GM18502 (cell line): Measurements from ENCODE around the gene NUDT4B.
"Not testable (repeated sequence)": the region's sequence is repeated elsewhere in the genome, so short reads cannot be mapped to it uniquely, and the experiment has no call there.

Experiments
- ATAC-seq: cut with Tn5 transposase; IDR thresholded peaks from one replicate; pipeline ENCODE4 v1.9.1; 2021; ENCODE audit warnings: mild to moderate bottlenecking; ENCODE audit not compliant: unreplicated experiment, poor library complexity

The NUDT4B gene

DNA sequence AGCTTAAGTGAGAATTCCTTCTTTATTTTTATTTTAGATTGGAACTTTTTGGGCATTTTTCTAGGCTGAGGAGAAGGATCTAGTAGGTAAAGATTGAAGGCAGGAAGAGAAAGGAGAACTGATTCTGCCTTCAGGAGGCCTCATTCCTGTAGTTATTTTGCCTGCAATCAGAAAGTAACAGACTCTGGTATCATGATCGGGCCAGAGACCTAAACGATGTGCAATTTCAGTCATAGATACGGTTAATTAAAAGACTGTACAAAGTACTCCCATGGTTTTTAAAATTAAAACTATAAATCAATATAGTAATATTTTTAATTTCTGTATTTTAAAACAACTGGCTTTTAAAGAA lies 14.3 kb upstream of the NUDT4B start:
- peak; percentile 54 for ATAC-seq

DNA sequence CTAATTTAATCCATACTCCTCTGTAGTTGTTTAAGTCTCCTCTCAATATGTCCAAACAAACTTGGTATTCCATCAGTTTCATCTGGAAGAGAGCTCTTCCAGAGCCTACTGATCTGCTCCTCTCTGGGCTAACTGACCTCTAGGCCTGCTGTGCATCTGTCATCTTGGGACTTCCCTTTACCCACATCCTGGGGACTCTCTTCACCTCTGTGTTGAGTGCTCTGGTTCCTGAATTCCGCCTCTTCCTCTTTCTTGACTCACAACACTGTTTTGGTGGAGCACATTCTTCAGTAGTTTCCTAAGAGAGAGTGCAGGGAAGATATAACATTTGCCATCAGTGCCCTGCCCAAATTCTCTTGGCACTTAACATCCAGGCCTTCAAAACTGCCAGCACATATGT lies 13.0 kb upstream of the NUDT4B start:
- ATAC-seq = peak; percentile 53

DNA sequence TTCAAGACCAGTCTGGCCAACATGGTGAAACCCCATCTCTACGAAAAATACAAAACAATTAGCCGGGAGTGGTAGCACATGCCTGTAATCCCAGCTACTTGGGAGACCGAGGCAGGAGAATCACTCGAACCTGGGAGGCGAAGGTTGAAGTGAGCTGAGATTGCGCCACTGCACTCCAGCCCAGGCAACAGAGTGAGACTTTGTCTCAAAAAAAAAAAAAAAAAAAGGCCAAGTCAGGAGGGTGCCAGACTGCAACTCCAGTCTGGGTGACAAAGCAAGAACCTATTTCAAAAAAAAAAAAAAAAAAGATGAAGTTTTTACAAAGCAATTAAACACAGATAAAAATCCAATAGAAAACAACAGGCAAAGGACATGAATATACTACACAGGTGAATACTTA lies 9.9 kb upstream of the NUDT4B start:
- ATAC-seq = not testable (repeated sequence)

DNA sequence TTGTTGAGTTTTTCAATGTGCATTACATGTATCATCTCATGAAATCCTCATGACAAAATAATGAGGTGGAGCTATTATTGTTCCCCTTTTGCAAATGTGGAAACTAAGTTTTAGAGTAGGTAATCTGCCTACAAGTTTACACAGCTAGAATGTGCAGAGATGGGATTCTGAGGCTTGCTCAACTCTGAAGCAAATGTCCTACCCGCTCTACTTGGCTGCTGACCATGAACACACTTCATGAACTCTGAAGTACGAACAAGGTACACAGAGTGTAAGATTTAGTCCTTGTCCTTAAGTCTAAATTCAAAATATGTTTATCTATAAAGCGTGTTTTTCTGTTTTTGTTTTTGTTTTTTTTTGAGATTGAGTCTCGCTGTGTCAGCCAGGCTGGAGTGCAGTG lies 5.4 kb upstream of the NUDT4B start:
- not testable (repeated sequence) for ATAC-seq

DNA sequence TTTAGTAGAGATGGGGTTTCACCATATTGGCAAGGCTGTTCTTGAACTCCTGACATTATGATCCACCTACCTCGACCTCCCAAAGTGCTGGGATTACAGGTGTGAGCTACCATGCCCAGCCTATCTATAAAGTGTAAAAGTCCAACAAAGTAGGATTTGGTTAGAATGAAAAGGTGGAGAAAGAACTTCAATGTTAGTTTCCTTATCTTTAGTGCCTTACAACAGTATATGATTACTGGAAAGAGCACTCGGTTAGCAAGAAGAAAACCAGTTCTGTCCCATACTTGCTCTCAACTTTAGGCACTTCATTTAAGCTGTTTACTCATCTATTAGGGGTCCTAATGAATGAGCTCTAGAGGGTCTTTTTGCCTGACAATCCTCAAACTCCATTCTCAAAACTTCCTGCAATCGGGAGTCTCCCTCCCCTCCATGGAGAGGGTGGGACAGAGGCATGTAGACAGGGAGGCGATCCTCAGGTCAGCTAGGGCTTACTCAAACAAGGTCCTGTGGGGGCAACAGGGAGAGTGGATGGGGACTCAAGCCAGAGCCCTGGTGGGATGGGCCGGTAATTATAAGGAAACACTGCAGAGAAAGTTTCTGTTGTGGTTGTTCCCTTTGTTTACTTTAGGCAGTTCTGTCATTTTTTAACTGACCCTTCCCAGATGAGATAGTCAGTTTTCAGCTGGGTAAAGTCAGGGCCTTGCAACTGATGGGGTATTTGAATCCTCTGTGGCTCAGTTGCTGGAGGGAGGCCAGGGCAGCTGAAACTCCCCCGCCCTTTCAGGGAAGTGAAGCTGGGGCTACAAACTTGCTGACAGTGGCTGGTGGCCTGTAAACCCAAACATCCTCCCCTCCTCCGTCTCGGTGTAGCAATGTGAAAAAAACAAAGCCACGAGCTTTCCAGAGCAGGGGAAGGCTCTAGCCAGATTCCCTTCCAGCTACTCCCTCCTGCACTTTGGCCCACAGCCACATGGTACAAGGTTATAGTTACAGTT lies 4.6 kb upstream of the NUDT4B start:
- ATAC-seq = peak; percentile 70

DNA sequence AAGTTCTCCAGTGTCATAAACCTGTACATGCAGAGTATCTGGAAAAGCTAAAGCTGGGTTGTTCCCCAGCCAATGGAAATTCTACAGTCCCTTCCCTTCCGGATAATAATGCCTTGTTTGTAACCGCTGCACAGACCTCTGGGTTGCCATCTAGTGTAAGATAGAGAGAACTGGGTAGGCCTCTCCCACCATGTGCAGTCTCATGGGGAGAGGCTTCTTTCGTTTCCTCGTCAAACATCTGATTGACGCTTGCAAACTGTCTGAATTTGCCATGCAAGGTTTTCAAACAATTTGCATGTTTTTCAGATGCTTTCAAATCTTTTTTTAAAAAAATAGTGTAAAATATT lies 734 bp downstream of the NUDT4B start:
- ATAC-seq = peak; percentile 87

DNA sequence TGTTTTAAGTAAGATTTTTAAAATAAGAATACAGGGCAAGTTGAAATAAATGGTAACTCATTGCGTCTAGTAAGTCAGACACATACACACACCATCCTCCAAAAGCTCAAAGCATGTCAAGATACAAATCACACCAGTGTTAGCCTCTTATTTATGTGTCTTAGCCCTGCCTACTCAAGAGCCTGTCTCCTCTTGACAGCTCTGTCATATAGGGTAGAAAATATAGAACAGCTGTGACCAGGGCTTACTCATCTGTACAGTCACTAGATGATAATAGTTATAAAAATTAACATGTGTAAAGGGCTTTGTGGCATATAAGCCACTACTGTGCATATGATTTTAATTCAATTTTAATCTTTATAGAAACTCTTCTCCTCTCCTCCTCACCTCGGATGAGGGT lies 7.7 kb downstream of the NUDT4B start:
- ATAC-seq = not testable (repeated sequence)

DNA sequence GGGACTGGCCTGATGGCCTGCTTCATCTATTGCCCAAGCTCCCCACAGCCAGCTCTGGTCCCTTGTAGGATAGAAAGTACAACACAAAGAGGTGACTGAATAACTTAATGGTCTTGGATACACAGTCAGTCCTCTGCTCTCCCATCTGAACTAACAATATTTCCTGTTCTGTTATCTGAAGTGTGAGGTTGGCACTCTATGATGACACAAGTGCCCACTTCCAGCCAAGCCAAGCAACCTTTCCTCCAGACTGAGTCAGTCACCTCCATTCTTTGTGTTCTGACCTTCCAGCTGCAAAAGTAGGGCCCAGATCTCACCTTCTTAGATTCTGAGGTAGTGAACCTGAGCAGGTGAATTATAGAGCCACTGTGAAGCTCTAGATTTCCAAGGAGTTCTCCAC lies 8.9 kb downstream of the NUDT4B start:
- not testable (repeated sequence) for ATAC-seq

DNA sequence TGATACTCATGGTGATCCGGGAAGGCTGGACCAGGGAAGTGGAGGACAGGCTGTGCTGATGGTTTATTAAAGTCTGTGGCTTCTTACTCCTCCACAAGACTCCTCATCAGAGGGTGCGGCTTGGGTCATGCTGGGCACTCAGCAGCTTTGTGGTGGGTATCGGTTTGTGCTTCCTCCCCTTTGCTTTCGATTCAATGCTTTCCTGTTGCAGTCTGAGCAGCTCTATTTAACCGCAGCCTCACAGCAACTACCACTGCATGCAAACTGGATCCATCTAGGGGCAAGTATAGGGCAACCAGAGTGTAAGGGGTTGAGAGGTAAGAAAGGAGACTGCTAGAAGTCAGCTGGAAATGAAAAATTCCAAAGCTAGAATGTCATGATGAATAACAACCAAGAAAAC lies 9.8 kb downstream of the NUDT4B start:
- ATAC-seq = peak; percentile 98

DNA sequence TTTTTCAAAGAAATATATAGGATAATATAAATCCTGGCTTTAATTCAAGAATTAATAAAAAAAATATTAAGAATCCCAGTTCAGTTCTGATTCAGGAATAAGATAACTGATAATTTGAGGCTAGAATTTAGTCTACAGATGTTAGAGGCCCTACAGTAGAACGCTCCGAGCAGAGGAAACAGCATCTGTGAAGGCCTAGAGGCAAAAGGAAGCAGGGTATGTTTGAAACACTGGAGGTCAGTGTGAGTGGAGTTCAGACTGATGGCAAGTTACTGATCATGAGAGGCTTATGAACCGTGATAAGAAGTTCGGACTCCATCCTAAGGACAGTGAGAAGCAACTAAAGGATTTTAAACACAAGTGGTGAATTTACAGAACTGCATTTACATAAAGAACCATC lies 10.4 kb downstream of the NUDT4B start:
- not testable (repeated sequence) for ATAC-seq

DNA sequence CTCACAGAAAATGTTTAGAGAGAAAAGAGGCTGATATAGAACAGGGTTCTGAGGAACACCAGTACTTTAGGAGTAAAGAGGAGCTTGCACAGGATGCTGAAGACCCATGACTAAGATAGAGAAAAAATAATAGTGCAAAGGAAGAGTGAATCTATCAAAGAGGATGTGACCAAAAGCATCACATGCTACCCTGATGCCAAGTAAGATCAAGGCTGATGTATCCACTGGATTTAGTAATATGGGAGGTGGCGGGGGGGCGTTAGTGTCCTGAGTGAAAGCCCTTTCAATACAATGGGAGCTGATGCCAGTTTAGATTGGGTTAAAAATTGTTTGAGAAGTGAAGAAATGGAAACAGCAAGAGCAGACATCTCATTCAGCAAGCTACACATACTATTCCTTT lies 11.2 kb downstream of the NUDT4B start:
- not testable (repeated sequence) for ATAC-seq

DNA sequence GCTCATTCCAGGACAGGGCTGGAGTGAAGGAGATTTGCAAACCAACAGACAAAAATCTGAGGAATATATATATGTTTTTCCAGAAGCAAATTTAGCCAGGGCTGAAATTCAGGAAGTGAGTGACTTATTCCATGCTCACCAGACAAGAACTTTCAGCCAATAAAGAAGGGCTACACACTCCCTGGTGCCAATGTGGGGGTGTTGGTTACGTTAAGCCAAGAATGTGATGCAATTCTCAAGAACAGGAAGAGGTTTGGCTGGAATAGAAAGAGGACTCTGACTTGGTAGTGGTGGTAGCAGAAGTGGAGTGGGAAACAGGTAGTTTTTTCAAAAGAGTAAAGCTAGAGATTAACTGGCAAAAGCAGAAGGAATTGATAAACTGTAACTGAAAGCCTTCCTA lies 11.6 kb downstream of the NUDT4B start:
- ATAC-seq = not testable (repeated sequence)

DNA sequence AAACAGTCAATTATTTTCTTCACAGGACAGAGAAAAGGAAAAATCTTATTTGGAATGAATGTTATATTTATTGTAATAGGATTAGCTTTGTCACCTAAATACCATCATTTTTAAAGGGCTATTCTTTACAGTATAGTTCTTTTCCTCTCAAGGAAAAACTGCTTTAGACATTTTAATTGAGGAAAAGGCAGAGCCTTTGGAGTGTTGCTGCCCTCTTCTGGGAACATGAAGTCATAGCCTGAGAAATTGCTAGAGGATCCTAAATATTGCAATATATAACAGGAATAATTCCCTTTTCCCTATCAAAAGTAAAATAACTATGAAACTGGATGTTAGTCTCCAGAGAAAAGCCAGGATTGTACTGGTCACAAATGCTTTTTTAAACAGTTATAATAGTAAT lies 12.8 kb downstream of the NUDT4B start:
- not testable (repeated sequence) for ATAC-seq

DNA sequence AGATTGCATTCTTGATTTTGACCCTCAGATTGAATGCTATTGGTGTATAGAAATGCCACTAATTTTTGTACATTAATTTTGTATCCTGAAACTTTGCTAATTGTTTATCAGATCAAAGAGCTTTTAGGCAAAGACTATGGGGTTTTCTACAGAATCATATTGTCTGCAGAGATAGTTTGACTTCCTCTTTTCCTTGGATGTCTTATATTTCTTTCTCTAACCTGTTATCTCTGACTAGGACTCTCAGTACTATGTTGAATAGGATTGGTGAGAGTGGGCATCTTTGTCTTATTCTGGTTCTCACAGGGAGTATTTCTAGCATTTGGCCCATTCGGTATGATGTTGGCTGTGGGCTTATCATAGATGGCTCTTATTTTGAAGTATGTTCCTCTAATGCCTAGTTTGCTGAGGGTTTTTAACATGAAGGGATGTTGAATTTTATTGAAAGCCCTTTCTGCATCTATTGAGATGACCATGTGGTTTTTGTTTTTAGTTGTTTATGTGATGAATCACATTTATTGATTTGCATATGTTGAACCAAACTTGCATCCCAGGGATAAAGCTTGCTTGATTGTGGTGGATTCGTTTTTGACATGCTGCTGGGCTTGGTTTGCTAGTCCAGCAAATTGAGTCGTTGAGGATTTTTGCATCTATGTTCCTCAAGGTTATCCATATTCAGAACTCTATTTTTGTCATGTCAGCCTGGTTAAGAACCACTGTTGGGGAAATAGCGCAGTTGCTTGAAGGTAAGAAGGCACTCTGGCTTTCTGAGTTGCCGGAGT lies 16.9 kb downstream of the NUDT4B start:
- ATAC-seq = not testable (repeated sequence)

DNA sequence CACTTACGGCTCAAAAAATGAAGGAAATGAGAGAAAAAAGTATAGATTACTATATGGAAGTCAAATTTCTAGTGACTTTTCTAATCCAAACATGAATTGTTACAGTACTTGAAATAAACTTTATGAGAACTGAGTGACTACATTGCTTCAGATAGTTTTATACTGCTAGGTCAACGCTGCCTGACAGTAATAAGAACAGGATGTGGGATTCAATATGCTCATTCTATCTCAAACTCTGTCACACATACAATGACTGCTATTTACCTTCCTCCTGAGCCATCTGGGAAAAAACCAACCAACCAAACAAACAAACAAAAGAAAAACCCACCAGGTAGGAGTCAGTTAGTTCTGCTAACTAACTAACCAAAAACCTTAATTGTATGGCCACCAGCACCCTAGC lies 20.0 kb downstream of the NUDT4B start:
- not testable (repeated sequence) for ATAC-seq

DNA sequence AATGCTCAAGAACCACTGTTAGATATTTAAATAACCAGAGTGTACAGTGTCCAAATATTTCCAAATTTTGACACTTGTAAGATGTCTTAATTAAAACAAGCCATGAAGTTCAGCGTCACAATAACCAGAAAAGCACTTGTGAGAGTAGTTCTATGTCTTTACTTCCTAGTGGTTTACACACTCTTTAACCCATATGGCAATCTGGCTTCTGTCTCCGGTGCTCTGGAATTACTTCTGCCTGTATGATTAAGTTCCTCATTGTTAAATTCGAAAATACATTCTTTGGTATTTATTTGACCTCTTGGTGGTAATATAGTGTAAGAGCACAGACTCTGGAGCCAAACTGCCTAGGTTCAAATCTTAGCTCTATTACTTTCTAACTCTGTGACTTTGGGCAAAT lies 20.9 kb downstream of the NUDT4B start:
- ATAC-seq = not testable (repeated sequence)

DNA sequence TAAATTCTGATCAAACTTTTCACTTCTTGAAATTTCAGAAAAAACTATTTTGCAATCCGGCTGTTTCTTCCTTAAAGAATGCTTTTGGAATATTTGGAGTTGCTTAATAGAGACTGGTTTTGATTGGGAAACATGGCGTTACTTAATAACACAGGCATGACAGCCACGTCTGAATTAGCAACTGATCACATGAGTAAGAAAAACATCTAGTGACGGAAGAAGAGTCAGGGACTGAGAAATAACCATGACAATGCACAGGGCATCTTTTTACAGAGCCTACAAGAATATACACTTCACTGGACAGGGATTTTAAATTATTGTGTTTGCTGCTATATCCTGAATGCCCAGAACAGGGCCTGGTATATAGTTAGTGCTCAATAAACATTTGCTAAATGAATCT lies 25.1 kb downstream of the NUDT4B start:
- not testable (repeated sequence) for ATAC-seq

DNA sequence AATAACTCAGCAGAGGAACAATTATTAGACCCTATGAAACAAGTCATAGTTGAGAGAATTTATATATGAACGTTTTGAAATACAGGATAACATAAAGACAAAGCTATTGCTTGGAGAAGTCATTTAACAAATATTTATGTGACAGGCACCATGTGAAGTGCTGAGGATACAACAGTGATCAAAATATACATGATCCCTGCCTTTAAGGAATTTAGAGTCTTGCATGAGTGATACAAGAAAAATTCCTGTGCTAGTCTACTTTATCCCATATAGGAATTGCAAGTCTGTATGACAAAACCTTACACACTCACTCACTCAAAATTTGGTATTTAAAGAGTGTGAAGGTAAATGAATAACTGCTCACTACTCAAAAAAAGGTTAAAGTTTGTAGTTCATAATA lies 25.5 kb downstream of the NUDT4B start:
- ATAC-seq = not testable (repeated sequence)

DNA sequence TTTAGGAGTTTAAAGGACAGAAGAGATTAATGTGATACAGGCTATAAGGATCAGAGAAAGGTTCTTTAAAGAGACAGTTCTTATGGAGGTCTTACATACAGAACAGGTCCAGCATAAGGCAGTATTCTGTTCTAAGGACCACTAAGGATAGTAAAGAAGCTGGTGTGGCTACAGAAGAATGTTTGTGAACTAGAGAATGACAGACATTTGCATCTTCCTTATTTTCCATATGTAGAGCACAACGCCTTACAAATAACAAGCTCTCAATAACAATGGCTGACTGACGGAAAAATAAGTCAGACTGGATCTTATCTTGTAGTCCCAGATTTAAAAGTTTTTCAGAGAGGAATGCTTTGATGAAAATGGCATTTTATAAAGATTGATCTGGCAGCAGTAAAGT lies 26.7 kb downstream of the NUDT4B start:
- ATAC-seq = not testable (repeated sequence)

DNA sequence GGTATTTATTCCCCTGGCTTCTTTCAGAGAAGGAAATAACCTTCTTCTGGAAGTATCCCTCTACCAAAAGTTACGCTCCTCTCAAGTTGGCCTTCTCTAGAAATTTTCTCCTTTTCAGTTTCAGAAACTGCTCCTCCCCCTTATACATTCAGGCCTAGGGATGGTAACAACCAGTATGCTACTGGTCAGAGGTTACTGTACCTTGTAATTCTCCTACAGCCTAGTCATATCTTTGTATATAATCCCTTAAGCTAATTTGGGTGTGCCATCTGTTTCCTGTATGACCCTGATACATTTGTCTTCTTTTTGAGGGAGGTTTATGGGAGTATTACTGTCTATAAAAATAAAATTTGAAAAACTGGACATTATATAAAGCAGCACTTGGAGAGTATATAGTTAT lies 29.1 kb downstream of the NUDT4B start:
- ATAC-seq = not testable (repeated sequence)

DNA sequence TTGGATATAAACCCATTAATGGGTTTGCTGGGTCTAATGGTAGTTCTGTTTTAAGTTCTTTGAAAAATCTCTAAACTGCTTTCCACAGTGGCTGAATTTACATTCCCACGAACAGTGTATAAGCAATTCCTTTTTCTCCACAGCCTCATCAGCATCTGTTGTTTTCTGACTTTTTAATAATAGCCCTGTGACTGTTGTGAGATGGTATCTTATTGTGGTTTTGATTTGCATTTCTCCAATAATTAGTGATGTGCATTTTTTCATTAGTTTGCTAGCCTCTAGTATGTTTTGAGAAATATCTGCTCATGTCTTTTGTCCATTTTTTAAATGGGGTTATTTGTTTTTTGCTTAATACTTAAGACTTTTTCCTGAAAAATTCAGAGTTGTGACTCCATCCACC lies 31.8 kb downstream of the NUDT4B start:
- not testable (repeated sequence) for ATAC-seq
